Lower leg skin (tissue), 4 donors: Measurements from ENCODE around the gene CYB5R4. TPM values are rescaled to one million over a fixed set of nuclear protein-coding genes. Genes with fewer than 3 reads are reported as not detected.
"Not testable (repeated sequence)": the region's sequence is repeated elsewhere in the genome, so short reads cannot be mapped to it uniquely, and the experiment has no call there.

ENCODE experiments used
- DNase-seq, 2 donors: peaks; one replicate each; pipeline ENCODE4 v3.0.0-alpha.2; 2019; ENCODE audit warnings: low spot score in 2 of 2
- H3K4me3 ChIP-seq: fragments of 200-600 bp; sonication (generic); 2 replicates; pipeline ENCODE4 v1.5.1; 2017; ENCODE audit warnings: mild to moderate bottlenecking, low read depth; ENCODE audit not compliant: poor library complexity, severe bottlenecking
- CTCF ChIP-seq, 3 donors: fragments of 450-650 bp; IDR thresholded peaks; one replicate each; pipeline ENCODE4 v1.5.1; 2016; ENCODE audit warnings: antibody characterized with exemption in 3 of 3, mild to moderate bottlenecking in 3 of 3, moderate library complexity in 2 of 3
- POLR2A ChIP-seq, 2 donors: fragments of 450-650 bp; IDR thresholded peaks; one replicate each; pipeline ENCODE4 v1.6.1; 2016 to 2017; ENCODE audit warnings: antibody characterized with exemption in 2 of 2, mild to moderate bottlenecking in 1 of 2, moderate library complexity in 1 of 2
- WGBS, 2 donors: methylation state at CpG; one replicate each; pipeline ENCODE4 v1.1.5; 2018; 5-methylcytosine and 5-hydroxymethylcytosine counted together
- intact Hi-C: fragments of 100-400 bp; cut with DNase I; formaldehyde crosslinking; loops from one replicate; pipeline ENCODE4 v1.15.0; 2023; ENCODE audit warnings: low total_unique reads
- total RNA-seq, 4 donors: library from RNA; depleted of rRNA; stranded (reverse); fragments of >200 nt; gene quantifications; one replicate each; pipeline ENCODE4 v1.1.0, GENCODE V29; 2016

The CYB5R4 gene
- total RNA-seq, 4 donors from 2014 or later = 4.8 to 14.6 (median 7.2) TPM

GRCh38 chr6:83948851-83949250, 89.4 kb downstream of the CYB5R4 start:
- intact Hi-C loops = no loop called here
- H3K4me3 ChIP-seq = no peak overlapping the region
- TF ChIP-seq POLR2A (IDR thresholded peaks at IDR 0.05) = no peak
- DNase-seq = no peak
- WGBS, 2 donors = 51 to 67% methylated on average over 2 of the region's 2 CpGs

GRCh38 chr6:83951423-83951822, 91.9 kb downstream of the CYB5R4 start:
- 96 to 98% methylated on average over 2 of the region's 2 CpGs for WGBS, 2 donors
- DNase-seq, H3K4me3 ChIP-seq, intact Hi-C loops: not testable (repeated sequence)

GRCh38 chr6:83952830-83953229, 93.3 kb downstream of the CYB5R4 start:
- no peak for TF ChIP-seq CTCF (IDR thresholded peaks at IDR 0.05)
- no peak for TF ChIP-seq POLR2A (IDR thresholded peaks at IDR 0.05)
- no peak overlapping the region for H3K4me3 ChIP-seq
- WGBS, 2 donors = 54 to 65% methylated on average over 3 of the region's 3 CpGs
- intact Hi-C loops = no loop called here
- no peak for DNase-seq

GRCh38 chr6:83954371-83954770, 94.9 kb downstream of the CYB5R4 start:
- intact Hi-C loops = no loop called here
- no peak overlapping the region for H3K4me3 ChIP-seq
- DNase-seq = no peak
- TF ChIP-seq POLR2A (IDR thresholded peaks at IDR 0.05) (no peak), CTCF (IDR thresholded peaks at IDR 0.05) (no peak)
- 92 to 97% methylated on average over 2 of the region's 2 CpGs for WGBS, 2 donors

- TF ChIP-seq CTCF (IDR thresholded peaks at IDR 0.05) = no peak
- TF ChIP-seq POLR2A (IDR thresholded peaks at IDR 0.05) = no peak
- DNase-seq = no peak
- H3K4me3 ChIP-seq = no peak overlapping the region
- WGBS, 2 donors = 43 to 57% methylated on average over 3 of the region's 3 CpGs
- intact Hi-C loops = no loop called here
Observed at GRCh38 chr6:83958241-83958685, 98.8 kb downstream of the CYB5R4 start.

- no peak for DNase-seq
- 85 to 88% methylated on average over 1 of the region's 1 CpG for WGBS, 2 donors
- intact Hi-C loops = no loop called here
- H3K4me3 ChIP-seq = no peak overlapping the region
- no peak for TF ChIP-seq CTCF (IDR thresholded peaks at IDR 0.05)
- no peak for TF ChIP-seq POLR2A (IDR thresholded peaks at IDR 0.05)
Observed at GRCh38 chr6:83960664-83961063, 101.2 kb downstream of the CYB5R4 start.

- intact Hi-C loops = loop anchor here (2.0 kb wide), 1 partner anchor 54 kb away; no protein-coding TSS in a partner anchor
Observed at GRCh38 chr6:83962582-83962981, 103.1 kb downstream of the CYB5R4 start.

More at GRCh38 chr6:83962582-83962981, 103.1 kb downstream of the CYB5R4 start:
- no peak for TF ChIP-seq CTCF (IDR thresholded peaks at IDR 0.05)
- DNase-seq = no peak
- H3K4me3 ChIP-seq = no peak overlapping the region
